Inflammatory macrophage treated with lipopolysaccharide for 4 hours (primary cell): ENCODE data around the gene RPEL1.
"Not testable (repeated sequence)": the region's sequence is repeated elsewhere in the genome, so short reads cannot be mapped to it uniquely, and the experiment has no call there.

Source experiments
- DNase-seq: peaks from one replicate; pipeline ENCODE4 v3.0.0-alpha.2; 2020

RPEL1 gene

DNA sequence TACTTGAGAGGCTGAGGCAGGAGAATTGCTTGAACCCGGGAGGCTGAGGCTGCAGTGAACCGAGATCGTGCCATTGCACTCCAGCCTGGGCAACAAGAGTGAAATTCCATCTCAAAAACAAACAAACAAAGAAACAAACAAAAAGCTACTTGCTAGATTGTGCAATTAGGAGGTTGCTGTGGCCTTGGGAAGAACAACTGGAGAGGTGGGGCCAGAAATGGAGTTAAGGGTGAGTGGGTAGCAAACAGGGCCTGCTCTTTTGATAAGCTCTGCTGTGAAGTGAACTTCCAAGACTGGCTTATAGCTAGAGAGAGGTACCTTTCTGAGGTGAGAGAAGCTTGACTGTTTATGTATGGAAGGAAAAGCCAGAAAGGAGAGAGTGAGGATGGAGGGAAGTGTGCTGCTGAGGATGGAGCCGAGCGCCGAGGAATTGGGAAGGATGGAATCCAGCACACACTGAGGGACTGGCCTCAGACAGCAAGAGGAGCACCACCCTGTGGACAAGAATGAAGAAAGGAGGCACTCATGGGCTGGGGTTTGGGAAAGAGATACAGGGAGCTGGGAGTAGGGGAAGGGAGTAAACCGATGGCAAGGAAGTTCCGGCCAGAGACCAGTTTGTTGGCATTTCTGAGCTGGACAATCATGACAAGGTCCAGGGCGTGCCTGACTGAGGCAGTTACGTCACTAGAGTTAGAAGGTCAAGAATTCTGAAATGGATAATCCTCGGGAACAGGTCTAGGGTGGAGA is 7.0 kb upstream of the RPEL1 start:
- peak; percentile 23 for DNase-seq

DNA sequence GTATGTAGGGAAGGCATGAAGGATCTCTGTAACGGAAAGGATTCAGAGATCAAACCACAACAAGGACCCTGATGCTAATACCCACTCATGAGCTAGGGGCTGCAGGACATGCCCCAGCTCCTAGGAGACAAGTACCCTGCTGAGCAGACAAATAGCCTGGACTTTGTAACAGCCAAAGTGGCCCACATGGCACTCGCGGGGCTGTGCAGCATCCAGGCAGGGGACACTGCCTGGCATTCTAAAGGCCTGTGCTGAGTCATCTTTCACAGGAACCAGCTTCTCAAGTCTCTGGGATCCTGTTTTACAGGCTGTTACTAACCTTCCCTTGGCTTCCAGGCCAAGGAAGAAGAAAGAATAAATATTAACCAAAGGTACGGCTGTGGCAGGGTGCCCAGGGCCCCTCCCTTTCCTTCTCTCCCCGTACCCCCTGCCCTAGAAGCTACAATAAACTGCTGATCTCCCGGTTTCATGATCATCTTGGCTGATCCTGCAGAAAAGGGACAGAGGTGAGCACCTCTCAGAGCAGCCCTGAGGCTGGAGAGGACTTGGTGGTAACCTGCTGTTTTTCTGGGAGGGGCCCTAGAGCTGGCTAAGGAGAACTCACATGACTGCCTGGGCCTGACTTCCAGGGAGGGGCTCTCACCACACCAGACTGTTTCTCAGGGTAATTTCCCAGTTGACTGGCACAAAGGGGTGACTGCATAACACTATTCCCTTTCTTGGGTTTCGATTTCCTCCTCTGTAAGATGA is 4.2 kb upstream of the RPEL1 start:
- DNase-seq: peak; percentile 98

DNA sequence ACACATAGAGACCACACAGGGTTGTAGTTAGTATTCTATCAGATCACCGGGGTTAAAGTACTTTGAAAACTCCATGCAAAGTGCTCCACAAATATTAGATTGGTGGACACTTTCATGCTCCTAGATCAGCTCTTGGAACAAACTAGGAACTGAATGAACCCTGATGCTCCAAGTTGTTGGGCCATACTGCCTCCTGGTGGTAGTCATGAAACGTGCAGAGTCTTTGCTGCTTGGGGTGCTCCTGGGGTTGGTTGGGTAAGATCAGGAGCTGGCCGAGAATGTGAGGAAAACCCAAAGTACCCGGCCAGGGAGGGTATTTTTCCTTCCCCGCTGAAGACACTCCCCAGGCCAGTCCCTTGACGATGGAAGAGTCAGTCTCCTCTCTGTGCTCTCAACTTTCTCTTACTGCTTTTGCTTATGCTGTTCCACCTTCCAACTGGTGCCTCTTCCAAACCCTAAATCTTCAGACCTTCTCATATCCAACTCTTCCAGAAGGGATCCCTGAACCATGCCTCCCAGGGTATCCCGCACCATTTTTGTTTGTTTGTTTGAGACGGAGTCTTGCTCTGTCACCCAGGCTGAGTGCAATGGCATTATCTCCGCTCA is 918 bp upstream of the RPEL1 start:
- DNase-seq: peak; percentile 80

DNA sequence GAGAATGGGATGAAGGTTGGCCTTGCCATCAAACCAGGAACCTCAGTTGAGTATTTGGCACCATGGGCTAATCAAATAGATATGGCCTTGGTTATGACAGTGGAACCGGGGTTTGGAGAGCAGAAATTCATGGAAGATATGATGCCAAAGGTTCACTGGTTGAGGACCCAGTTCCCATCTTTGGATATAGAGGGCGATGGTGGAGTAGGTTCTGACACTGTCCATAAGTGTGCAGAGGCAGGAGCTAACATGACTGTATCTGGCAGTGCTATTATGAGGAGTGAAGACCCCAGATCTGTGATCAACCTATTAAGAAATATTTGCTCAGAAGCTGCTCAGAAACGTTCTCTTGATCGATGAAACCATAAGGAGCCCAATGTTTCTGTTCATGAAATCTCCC is 637 bp downstream of the RPEL1 start:
- no peak for DNase-seq

DNA sequence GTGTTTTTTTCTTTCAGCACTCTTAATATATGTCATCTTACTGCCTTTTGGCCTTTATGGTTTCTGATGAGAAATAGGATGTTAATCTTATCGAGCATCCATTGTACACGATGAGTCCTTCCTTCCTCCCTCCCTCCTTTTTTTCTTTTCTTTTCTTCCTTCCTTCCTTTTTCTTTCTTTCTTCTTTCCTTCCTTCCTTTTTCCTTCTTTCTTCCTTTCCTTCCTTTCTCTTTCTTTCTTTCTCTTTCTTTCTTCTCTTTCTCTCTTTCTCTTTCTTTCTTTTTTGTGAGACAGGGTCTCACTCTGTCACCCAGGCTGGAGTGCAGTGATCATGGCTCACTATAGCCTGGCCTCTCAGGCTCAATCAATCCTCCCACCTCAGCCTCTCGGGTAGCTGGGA is 8.4 kb downstream of the RPEL1 start:
- no peak for DNase-seq

DNA sequence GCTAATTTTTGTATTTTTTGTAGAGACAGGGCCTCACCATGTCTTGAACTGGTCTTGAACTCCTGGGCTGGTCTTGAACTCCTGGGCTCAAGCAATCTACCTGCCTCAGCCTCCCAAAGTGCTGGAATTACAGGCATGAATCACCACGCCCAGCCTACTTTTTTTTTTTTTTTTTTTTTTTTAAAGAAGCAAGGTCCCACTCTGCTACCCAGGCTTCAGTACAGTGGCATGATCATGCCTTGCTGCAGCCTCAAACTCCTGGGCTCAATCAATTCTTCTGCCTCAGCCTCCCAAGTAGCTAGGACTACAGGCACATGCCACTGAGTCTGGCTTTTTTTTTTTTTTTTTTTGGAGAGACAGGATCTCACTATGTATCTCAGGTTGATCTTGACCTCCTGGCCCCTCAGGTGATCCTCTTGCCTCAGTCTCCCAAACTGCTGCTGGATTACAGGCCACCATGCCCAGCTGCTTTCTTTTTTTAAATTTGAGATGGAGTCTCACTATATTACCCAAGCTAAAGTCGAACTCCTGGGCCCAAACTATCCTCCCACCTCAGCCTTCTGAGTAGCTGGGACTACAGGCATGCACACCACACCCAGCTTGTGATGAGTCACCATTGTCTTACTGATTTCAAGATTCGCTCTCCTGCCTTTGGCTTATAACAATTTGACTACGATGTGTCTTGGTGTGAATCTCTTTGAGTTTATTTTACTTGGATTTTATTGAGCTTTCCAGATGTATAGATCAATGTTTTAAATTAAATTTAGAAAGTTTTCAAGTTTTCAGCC is 9.0 kb downstream of the RPEL1 start:
- no peak for DNase-seq

DNA sequence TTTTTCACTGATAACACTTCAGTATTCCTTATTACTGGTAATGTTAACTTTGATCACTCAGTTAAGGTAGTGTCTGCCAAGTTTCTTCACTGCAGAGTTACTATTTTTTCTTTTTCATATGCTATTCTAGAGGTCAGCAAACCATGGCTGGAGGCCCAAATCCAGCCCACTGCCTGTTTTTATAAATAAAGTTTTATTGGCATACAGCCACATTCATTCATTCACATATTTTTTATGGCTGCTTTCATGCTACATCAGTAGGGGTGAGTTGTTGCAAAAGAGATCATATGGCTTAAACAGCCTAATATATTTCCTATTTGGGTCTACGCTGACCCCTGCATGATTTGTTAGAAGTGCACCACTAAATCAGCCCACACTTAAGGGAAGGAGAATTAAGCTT is 10.9 kb downstream of the RPEL1 start:
- DNase-seq: no peak

DNA sequence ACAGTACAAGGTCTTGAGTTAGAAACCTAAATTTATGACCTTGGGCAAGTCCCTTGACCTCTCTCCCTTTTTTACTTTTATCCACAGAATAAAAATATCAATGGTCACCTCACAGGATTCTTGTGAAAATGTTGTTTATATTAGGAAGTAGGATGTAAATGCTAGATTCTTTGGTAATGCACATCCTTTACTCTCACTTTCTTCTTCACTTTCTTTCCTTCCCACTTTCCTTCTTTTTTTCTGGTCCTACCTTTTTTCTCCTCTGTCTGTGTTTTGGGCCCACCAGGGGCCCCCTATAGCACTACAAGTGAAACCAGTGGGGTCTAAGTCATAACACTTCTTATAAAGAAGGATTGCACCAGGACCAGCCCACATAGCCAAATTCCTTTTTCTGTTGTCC is 12.1 kb downstream of the RPEL1 start:
- DNase-seq: no peak

DNA sequence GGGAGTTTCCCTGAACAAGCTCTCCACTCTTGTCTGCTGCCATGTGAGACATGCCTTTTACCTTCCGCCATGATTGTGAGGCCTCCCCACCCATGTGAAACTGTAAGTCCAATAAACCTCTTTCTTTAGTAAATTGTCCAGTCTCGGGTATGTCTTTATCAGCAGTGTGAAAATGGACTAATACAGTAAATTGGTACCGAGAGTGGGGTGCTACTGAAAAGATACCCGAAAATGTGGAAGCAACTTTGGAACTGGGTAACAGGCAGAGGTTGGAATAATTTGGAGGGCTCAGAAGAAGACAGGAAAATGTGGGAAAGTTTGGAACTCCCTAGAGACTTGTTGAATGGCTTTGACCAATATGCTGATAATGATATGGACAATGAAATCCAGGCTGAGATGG is 13.2 kb downstream of the RPEL1 start:
- not testable (repeated sequence) for DNase-seq

DNA sequence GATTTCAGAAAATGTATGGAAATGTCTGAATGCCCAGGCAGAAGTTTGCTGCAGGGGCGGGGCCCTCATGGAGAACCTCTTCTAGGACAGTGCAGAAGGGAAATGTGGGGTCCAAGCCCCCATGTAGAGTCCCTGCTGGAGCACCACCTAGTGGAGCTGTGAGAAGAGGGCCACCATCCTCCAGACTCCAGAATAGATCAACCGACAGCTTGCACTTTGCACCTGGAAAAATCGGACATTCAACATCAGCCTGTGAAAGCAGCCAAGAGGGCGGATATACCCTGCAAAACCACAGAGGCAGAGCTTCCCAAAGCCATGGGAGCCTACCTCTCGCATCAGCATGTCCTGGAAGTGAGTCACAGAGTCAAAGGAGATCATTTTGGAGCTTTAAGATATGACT is 14.3 kb downstream of the RPEL1 start:
- DNase-seq: no peak

DNA sequence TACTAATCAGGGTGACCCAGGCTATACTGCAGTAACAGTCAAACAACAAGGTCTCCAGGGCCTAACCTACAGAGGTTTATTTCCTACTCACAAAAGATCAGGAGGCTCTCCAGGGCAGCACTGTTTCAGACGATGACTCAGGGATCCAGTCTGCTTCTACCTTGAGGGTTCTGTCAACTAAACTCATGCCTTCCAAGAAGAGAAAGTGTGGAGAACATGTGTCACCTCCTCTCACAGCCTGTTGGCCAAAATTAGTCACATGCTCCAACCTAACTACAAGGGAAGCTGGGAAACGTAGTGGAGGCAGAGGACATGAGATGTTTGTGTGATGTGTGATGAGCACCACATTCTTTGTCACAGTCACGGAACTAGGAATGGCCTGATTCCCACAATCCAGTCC is 16.5 kb downstream of the RPEL1 start:
- DNase-seq: no peak

DNA sequence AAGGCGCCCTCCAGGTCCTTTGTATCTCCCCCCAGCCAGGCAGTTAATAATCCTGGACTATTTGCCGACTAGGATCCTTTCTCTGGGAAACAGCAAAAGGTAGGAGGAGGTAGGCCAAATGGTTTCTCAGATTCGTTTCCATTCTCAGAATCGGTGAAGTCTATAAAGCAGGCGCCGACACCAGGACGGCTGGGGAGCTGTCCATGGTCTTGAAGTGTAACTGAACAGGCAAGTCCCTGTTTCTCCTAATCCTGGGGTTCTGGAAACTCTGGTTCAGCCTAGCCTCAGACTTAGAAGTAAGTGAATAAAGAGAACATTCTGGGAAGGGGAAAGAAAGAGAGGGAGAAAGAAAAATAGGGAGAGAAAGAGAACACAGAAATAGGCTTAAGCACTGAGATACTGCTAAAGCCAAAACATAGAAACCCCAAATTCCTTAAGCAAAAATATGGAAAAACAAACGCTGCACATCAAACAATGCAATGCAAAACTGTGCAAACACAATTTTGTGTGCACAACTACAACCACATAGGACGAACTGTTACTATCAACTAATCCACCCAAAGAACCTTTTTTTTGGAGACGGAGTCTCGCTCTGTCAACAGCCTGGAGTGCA is 20.1 kb downstream of the RPEL1 start:
- peak; percentile 34 for DNase-seq

DNA sequence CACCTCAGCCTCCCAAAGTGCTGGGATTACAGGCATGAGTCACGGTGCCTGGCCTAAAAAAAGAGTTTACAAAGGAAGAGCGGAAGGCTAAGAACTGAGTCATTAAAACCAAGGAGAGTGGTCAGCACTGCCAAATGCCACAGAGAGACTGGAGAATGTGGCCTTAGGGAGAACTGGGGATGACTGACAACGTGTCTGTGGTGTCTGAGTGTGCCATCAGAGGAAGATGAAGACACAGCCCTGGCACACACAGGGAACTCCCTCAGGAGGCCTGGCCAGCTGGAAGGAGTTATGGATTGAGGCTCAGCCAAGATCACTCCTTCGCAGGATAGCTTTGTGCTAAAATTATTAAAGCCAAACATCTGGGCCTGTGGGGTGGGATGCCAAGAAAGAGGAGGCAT is 27.4 kb downstream of the RPEL1 start:
- no peak for DNase-seq

DNA sequence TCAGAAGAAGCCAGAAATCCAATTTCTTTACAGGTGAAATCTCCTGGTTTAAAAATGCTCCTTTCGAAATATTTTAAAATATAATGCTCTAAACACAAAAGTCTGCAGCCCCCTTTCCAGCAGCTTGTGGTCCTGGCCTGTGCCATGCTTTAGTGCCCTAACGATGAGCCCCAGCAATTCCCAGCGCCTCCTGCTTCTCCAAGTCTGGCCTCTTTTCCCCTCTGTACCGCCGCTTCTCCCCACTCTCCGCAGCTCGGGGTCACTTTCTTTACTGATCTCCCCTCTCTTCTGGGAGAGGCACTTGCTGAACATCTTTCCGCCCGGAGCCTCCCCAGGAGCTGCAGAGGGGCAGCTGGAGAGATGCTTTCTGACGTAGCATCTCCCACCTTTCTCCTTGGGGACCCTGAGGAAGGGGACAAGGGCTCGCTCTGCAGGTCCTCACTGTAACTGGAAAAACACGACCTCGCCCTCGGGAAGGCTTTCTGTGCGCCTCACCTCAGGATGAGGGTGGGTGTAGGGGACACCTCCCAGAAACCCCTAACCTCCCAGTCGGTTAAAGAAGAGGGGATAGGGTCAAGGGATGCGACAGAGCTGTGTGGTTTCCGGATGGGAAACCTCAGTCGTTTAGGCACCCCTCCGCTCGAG is 30.7 kb downstream of the RPEL1 start:
- DNase-seq: no peak

DNA sequence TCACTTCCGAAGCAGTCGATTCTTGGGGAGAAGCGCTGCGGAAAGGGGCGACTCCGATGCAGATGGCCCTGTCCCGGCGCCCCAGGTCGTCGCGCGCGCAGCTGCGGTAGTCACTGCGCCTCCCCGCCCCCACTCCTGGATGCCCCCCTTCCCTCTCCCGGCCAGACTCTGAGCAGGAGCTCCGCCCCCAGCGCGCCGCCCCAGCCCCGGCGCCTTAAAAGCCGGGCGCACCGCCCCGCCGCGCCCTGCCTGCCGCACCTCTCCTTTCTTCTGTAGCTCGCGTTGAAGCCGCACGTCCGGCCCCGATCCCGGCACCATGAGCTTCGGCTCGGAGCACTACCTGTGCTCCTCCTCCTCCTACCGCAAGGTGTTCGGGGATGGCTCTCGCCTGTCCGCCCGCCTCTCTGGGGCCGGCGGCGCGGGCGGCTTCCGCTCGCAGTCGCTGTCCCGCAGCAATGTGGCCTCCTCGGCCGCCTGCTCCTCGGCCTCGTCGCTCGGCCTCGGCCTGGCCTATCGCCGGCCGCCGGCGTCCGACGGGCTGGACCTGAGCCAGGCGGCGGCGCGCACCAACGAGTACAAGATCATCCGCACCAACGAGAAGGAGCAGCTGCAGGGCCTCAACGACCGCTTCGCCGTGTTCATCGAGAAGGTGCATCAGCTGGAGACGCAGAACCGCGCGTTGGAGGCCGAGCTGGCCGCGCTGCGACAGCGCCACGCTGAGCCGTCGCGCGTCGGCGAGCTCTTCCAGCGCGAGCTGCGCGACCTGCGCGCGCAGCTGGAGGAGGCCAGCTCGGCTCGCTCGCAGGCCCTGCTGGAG is 31.4 kb downstream of the RPEL1 start, which contains the start of gene INA:
TSS of gene INA (plus strand) at position 243 of the 817 bp plus-strand sequence. CDS start at position 317, 74 bp downstream.
- DNase-seq: peak; percentile 22

DNA sequence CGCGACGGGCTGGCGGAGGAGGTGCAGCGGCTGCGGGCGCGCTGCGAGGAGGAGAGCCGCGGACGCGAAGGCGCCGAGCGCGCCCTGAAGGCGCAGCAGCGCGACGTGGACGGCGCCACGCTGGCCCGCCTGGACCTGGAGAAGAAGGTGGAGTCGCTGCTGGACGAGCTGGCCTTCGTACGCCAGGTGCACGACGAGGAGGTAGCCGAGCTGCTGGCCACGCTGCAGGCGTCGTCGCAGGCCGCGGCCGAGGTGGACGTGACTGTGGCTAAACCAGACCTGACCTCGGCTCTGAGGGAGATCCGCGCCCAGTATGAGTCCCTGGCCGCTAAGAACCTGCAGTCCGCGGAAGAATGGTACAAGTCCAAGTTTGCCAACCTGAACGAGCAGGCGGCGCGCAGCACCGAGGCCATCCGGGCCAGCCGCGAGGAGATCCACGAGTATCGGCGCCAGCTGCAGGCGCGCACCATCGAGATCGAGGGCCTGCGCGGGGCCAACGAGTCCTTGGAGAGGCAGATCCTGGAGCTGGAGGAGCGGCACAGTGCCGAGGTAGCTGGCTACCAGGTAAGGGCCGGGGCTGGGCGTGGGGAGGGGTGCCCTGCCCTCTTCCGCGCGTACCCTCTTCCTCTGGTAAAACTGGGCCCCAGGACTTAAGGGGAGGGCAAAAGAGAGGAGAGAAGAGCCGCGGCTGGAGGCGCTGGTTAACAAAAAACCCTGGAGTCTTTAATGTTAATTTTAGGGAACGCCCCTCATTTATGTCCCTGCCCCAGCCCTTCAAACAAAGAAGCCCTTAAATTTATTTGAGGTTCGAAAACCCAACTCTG is 32.2 kb downstream of the RPEL1 start:
- no peak for DNase-seq

DNA sequence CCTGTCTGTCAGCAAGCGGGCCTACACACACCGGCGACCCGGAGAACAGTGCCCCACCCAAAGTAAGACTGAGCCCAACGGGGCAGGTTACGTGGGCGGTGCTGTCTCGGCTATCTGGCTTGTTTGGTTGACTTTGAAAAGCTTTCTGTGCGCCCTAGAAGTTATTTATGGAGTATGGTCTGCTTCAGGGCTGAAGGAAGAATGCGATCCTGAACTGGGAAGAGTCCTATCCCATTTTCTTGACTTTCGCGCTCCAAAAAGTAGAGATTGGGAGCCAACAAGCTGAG is 32.8 kb downstream of the RPEL1 start:
- no peak for DNase-seq

DNA sequence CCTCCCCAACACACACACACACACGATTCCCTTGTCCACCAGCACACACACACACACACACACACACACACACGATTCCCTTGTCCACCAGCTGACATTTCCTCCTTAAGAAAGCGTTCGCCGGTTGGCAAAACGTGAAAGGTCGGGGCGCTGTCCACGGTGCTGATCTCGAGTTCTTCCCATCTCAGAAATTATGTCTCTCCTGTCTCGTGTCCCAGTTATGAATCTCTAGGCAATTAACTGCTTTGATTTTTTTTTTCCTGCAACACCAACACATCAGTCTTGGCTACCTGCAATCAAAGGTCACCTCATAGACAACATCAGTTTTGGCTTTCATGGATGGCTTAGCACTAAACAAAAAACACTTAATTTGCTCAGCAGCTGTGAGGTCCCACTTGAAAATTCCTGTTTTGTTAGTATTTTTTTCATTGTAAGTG is 33.2 kb downstream of the RPEL1 start:
- DNase-seq: peak; percentile 38

DNA sequence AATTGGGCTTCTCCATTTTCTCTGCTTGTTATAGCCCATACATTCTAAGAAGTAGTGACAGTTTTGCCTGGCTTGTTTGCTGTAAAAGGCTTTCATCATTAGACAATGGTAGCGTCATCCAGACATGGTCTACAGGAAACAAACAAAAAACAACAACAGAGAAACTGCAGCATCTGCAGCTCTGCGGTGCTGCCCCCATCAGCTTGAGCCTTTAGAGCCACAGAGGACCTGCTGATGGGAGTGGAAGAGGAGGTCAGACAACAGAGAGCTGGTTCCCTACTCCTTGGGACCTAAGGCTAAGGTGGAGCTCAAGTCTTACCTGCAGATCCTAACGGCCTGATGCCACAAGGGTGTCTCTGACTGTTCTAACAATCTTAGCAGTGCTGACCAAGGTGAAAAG is 34.3 kb downstream of the RPEL1 start:
- no peak for DNase-seq

DNA sequence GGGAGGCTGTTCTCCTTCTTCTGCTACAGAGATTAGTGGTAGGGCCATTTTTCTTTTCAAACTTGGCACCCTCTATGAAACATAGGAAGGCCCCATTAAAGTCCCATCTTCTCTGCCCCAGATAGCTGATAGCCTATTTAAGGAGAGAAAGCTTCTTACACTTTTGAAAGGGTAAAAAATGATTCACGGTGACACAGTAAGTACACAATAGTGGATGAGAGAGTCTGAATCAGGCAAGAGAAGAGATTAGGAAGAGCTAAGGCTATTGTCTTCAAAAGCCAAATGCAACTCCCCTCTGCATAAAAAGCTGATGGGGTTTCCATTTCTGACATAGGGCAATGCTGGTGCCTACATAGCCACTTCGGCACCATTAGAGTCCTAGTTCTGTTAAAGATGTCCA is 34.8 kb downstream of the RPEL1 start:
- no peak for DNase-seq

DNA sequence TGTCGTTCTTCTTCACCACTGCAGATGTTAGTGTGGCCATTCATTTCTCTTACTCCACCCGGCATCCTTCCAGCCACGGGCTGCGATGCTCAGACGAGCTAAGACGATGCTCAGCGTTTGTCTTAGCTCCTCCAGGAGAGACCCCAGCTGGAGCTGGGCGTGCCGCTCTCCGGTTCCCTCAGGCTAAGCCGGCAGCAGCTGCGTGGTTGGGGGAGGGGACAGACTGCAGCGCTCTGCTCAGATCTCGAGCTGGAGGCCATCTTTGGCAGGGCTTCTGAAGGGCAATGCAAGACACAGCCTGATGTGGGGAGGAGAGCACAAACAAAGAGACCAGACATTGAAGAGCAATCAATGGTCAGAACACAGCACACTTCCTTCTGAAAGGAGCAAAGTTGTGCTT is 36.1 kb downstream of the RPEL1 start:
- DNase-seq: no peak
